CD14-positive monocyte (primary cell): ENCODE measurements around the gene KCTD16. TPM values are rescaled to one million over a fixed set of nuclear protein-coding genes. Genes with fewer than 3 reads are reported as not detected.

Source experiments
- DNase-seq, 3 donors: peaks; one replicate each; pipeline ENCODE4 v3.0.0-alpha.2; 2011 to 2022
- H2AFZ ChIP-seq: 2 replicates; pipeline ENCODE4 v1.6.0; 2012; ENCODE audit warnings: mild to moderate bottlenecking, low read depth, low read length, inconsistent platforms; ENCODE audit not compliant: insufficient read depth, poor library complexity, severe bottlenecking
- H3K27ac ChIP-seq, 2 donors: 1 replicate in 1 of 2; 2 replicates in 1 of 2; pipeline ENCODE4 v1.5.1; 2012 to 2013; ENCODE audit warnings: low read length in 2 of 2, control low read depth in 1 of 2, inconsistent platforms in 1 of 2, low read depth in 1 of 2, mild to moderate bottlenecking in 1 of 2
- H3K27me3 ChIP-seq, 2 donors: one replicate each; pipeline versions ENCODE4 v1.6.0 to v1.6.1; 2011 to 2013; ENCODE audit warnings: low read length in 2 of 2; ENCODE audit not compliant: control insufficient read depth in 2 of 2, insufficient read depth in 2 of 2
- H3K36me3 ChIP-seq, 2 donors: replicated peaks in 1 of 2; 1 replicate in 1 of 2; 2 replicates in 1 of 2; pipeline versions ENCODE4 v1.5.1 to v1.6.1; 2012 to 2013; ENCODE audit warnings: low read length in 2 of 2, control low read depth in 1 of 2, inconsistent platforms in 1 of 2, mild to moderate bottlenecking in 1 of 2; ENCODE audit not compliant: insufficient read depth in 2 of 2, control insufficient read depth in 1 of 2
- H3K4me1 ChIP-seq, 2 donors: 1 replicate in 1 of 2; 2 replicates in 1 of 2; pipeline versions ENCODE4 v1.5.1 to v1.6.1; 2012 to 2013; ENCODE audit warnings: low read length in 2 of 2, control low read depth in 1 of 2, inconsistent platforms in 1 of 2, mild to moderate bottlenecking in 1 of 2, moderate library complexity in 1 of 2; ENCODE audit not compliant: insufficient read depth in 2 of 2, control insufficient read depth in 1 of 2
- H3K4me2 ChIP-seq: replicated peaks from 2 replicates; pipeline ENCODE3; 2012; ENCODE audit warnings: low read length, moderate library complexity, mild to moderate bottlenecking; ENCODE audit not compliant: poor library complexity, severe bottlenecking; ENCODE audit errors: extremely low read depth
- H3K4me3 ChIP-seq, 3 experiments: fragments of 200-600 bp in 1 of 3; sonication (generic) in 1 of 3; replicated peaks in 1 of 3; 1 replicate in 2 of 3; 2 replicates in 1 of 3; pipeline ENCODE4 v1.5.1; 2011 to 2013; ENCODE audit warnings: low read length in 3 of 3, mild to moderate bottlenecking in 3 of 3, control low read depth in 2 of 3, low read depth in 2 of 3, inconsistent platforms in 1 of 3, moderate library complexity in 1 of 3
- H3K79me2 ChIP-seq: 2 replicates; pipeline ENCODE4 v1.6.0; 2012; ENCODE audit warnings: mild to moderate bottlenecking, control low read depth, inconsistent platforms, low read length, moderate library complexity; ENCODE audit not compliant: insufficient read depth
- H3K9ac ChIP-seq: 2 replicates; pipeline ENCODE4 v1.6.0; 2017; ENCODE audit warnings: low read length, mild to moderate bottlenecking; ENCODE audit not compliant: insufficient read depth, poor library complexity, severe bottlenecking
- H3K9me3 ChIP-seq, 2 donors: replicated peaks in 1 of 2; 1 replicate in 1 of 2; 2 replicates in 1 of 2; pipeline versions ENCODE4 v1.5.1 to v1.6.1; 2012 to 2013; ENCODE audit warnings: low read length in 2 of 2, control low read depth in 1 of 2; ENCODE audit not compliant: control insufficient read depth in 1 of 2, insufficient read depth in 1 of 2
- H4K20me1 ChIP-seq: 2 replicates; pipeline ENCODE4 v1.6.0; 2012; ENCODE audit warnings: mild to moderate bottlenecking, low read length, control low read depth, moderate library complexity; ENCODE audit not compliant: insufficient read depth
- H3K27ac Mint-ChIP-seq, 7 donors: one replicate each; pipeline ENCODE4 v1.8.0; 2020; ENCODE audit warnings: mild to moderate bottlenecking in 7 of 7, mixed read lengths in 7 of 7, moderate library complexity in 6 of 7, inconsistent platforms in 2 of 7
- H3K27me3 Mint-ChIP-seq, 3 donors: one replicate each; pipeline ENCODE4 v1.8.0; 2021 to 2022; ENCODE audit warnings: low read depth in 3 of 3, mild to moderate bottlenecking in 3 of 3, mixed read lengths in 3 of 3, moderate library complexity in 3 of 3, inconsistent platforms in 1 of 3
- H3K36me3 Mint-ChIP-seq, 2 donors: one replicate each; pipeline ENCODE4 v1.8.0; 2020; ENCODE audit warnings: mixed read lengths in 2 of 2, inconsistent platforms in 1 of 2, mild to moderate bottlenecking in 1 of 2
- H3K4me1 Mint-ChIP-seq: one replicate; pipeline ENCODE4 v1.8.0; 2020; ENCODE audit warnings: mild to moderate bottlenecking, mixed read lengths
- H3K4me3 Mint-ChIP-seq, 2 donors: one replicate each; pipeline ENCODE4 v1.8.0; 2020; ENCODE audit warnings: mild to moderate bottlenecking in 2 of 2, mixed read lengths in 2 of 2, moderate library complexity in 1 of 2
- H3K9me3 Mint-ChIP-seq, 7 donors: one replicate each; pipeline ENCODE4 v1.8.0; 2020 to 2022; ENCODE audit warnings: mixed read lengths in 7 of 7, mild to moderate bottlenecking in 6 of 7, moderate library complexity in 6 of 7, inconsistent platforms in 2 of 7
- WGBS: methylation state at CpG from one replicate; pipeline ENCODE4 v1.1.5; 2013; ENCODE audit warnings: missing lambda C conversion rate; ENCODE audit not compliant: insufficient coverage; 5-methylcytosine and 5-hydroxymethylcytosine counted together
- intact Hi-C, 2 donors: fragments of 100-400 bp; cut with micrococcal nuclease; formaldehyde crosslinking; loops; one replicate each; pipeline versions ENCODE4 v1.15.0 to v1.15.1; 2023
- polyA plus RNA-seq, 3 donors: library from polyadenylated mRNA; depleted of rRNA in 1 of 3; unstranded in 2 of 3; stranded (reverse) in 1 of 3; fragments of 300-500 nt in 2 of 3; fragments of >200 nt in 1 of 3; fragmentation: Illumina TruSeq in 2 of 3; gene quantifications; 1 replicate in 2 of 3; 2 replicates in 1 of 3; pipeline ENCODE4 v1.2.3, GENCODE V29; 2012 to 2021
- TF ChIP-seq, protein P1 (sequence below): fragments of 200-600 bp; IDR thresholded peaks from one replicate; pipeline ENCODE4 v1.8.0; 2022; ENCODE audit warnings: antibody characterized with exemption, mild to moderate bottlenecking

KCTD16 gene
- polyA plus RNA-seq, 3 donors = not detected

DNA sequence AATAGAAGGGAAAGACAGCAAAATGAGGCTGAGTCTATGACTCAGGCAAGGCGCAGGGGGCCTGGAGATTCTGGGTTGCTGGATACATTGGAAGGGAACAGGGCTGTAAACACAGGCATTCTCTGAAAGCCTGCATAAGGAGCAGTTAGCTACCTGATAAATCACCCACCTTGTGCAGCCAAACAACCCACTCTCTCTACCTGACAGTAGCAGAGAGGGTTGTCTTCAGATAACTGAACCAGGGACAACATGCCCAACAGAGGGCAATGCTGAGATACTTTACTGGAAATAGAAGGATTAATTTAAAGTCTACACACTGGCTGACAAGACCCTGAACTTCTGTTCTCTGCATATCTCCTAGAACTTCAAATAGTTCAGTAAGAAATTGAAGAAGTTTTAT lies 161.6 kb downstream of the KCTD16 start:
- no peaks in the 10 kb centered on the region for H3K79me2 ChIP-seq
- H3K9ac ChIP-seq = no peak overlapping the region
- intact Hi-C loops = no loop called here
- no peaks in the 10 kb centered on the region for H3K4me1 ChIP-seq
- TF ChIP-seq, protein P1, sequence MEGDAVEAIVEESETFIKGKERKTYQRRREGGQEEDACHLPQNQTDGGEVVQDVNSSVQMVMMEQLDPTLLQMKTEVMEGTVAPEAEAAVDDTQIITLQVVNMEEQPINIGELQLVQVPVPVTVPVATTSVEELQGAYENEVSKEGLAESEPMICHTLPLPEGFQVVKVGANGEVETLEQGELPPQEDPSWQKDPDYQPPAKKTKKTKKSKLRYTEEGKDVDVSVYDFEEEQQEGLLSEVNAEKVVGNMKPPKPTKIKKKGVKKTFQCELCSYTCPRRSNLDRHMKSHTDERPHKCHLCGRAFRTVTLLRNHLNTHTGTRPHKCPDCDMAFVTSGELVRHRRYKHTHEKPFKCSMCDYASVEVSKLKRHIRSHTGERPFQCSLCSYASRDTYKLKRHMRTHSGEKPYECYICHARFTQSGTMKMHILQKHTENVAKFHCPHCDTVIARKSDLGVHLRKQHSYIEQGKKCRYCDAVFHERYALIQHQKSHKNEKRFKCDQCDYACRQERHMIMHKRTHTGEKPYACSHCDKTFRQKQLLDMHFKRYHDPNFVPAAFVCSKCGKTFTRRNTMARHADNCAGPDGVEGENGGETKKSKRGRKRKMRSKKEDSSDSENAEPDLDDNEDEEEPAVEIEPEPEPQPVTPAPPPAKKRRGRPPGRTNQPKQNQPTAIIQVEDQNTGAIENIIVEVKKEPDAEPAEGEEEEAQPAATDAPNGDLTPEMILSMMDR = no peak
- no peak overlapping the region for H3K4me2 ChIP-seq
- no peak overlapping the region for H2AFZ ChIP-seq
- Mint-ChIP-seq H3K4me1 (no peaks in the 10 kb centered on the region), H3K27ac (no peak overlapping the region), H3K9me3 (no peaks in the 10 kb centered on the region), H3K36me3 (no peaks in the 10 kb centered on the region), H3K4me3 (no peak overlapping the region), H3K27me3 (peaks cover 0 to 3% (median 0%) of the 10 kb centered on the region in 3 donors)
- no peak for DNase-seq
- H3K4me3 ChIP-seq = no peak overlapping the region
- WGBS = 100% methylated on average over 1 of the region's 1 CpG
- H3K36me3 ChIP-seq = no peaks in the 10 kb centered on the region
- H3K9me3 ChIP-seq = no peaks in the 10 kb centered on the region
- H3K27me3 ChIP-seq = no peaks in the 10 kb centered on the region
- H3K27ac ChIP-seq = no peak overlapping the region
- no peaks in the 10 kb centered on the region for H4K20me1 ChIP-seq

DNA sequence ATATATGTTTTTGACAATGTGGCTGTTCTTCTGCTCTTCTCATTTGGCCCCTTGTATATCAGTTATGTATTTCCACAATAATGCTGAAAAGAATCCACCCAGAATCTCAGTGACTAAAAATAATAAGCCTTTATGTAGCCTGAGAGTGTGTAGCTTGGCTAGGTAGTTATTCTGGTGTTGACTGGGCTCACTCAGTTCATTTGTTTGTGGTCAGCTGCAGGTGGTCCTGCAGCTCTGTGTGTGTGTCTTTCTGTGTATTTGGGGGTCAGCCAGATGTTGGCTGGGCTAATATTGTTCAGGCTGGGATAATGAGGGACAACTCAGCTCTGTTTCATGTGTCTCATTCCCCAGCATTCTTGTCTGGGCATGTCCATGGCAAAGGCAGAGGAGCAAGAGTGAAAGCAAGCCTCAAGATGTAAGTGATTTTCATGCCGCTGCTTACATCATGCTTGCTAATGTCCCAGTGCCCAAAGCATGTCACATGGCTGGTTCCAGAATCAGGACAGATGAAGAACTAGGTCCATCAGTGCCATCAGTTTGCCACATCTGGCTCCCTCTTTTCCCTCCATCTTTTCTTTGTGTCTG lies 162.8 kb downstream of the KCTD16 start:
- Mint-ChIP-seq H3K4me3 (no peak overlapping the region), H3K9me3 (no peaks in the 10 kb centered on the region), H3K27ac (no peak overlapping the region), H3K4me1 (no peaks in the 10 kb centered on the region), H3K36me3 (no peaks in the 10 kb centered on the region), H3K27me3 (peaks cover 0 to 3% (median 0%) of the 10 kb centered on the region in 3 donors)
- H3K4me2 ChIP-seq = no peak overlapping the region
- DNase-seq = no peak
- no peaks in the 10 kb centered on the region for H3K27me3 ChIP-seq
- no peak overlapping the region for H3K4me3 ChIP-seq
- intact Hi-C loops = no loop called here
- WGBS = 100% methylated on average over 1 of the region's 1 CpG
- H3K9me3 ChIP-seq = no peaks in the 10 kb centered on the region
- H3K27ac ChIP-seq = no peak overlapping the region
- no peak overlapping the region for H2AFZ ChIP-seq
- no peaks in the 10 kb centered on the region for H4K20me1 ChIP-seq
- TF ChIP-seq, protein P1 = no peak
- no peaks in the 10 kb centered on the region for H3K36me3 ChIP-seq
- H3K4me1 ChIP-seq = no peaks in the 10 kb centered on the region
- no peaks in the 10 kb centered on the region for H3K79me2 ChIP-seq
- no peak overlapping the region for H3K9ac ChIP-seq
